NCI-H82 treated with DMSO at 0.1 percent for 48 hours (cell line): Measurements from ENCODE around the gene SPRN.
"Not testable (repeated sequence)": the region's sequence is repeated elsewhere in the genome, so short reads cannot be mapped to it uniquely, and the experiment has no call there.

Experiments
- DNase-seq: peaks from one replicate; lab custom pipeline; 2025; ENCODE audit not compliant: unreplicated experiment; lab: John Stamatoyannopoulos, UW

Gene SPRN

GRCh38 chr10:133424601-133425000 lies at the start of gene SPRN:
Gene SPRN, minus strand, starts transcription at chr10:133424625. Its CDS starts 944 bp downstream, at chr10:133423681.
- not testable (repeated sequence) for DNase-seq

GRCh38 chr10:133474027-133474426 lies 49.6 kb upstream of the SPRN start:
- DNase-seq: no peak

DNA sequence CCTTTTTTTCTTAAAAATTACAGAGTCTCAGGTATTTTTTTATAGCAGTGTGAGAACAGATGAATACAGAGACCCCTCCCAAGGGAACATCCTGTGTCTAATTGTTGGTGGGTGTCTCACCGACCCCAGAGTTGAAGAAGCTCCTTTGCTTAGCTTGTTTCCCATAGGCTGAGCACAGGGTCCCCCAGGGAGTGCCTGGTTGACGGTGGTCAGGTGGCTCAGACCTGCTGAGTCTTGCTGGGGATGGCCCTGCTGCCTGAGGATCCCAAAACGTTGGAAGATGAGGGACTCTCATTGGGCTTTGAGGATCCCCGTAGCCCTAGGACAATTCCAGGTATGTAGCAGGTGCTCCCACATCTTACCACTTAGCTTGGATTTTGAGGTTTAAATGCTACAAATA lies 48.8 kb upstream of the SPRN start:
- DNase-seq: no peak

GRCh38 chr10:133471300-133472109 lies 47.1 kb upstream of the SPRN start:
- no peak for DNase-seq

DNA sequence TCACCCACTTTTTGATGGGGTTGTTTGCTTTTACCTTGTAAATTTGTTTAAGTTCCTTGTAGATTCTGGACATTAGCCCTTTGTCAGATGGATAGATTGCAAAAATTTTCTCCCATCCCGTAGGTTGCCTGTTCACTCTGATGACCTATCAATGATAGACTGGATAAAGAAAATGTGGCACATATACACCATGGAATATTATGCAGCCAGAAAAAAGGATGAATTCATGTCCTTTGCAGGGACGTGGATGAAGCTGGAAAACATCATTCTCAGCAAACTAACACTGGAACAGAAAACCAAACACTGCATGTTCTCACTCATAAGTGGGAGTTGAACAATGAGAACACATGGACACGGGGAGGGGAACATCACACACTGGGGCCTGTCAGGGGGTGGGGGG lies 44.8 kb upstream of the SPRN start:
- DNase-seq: not testable (repeated sequence)

- DNase-seq: no peak
These were observed 43.0 kb upstream of the SPRN start for GRCh38 chr10:133467286-133467911.

- DNase-seq: no peak
These were observed 42.4 kb upstream of the SPRN start for GRCh38 chr10:133466683-133467275.

DNA sequence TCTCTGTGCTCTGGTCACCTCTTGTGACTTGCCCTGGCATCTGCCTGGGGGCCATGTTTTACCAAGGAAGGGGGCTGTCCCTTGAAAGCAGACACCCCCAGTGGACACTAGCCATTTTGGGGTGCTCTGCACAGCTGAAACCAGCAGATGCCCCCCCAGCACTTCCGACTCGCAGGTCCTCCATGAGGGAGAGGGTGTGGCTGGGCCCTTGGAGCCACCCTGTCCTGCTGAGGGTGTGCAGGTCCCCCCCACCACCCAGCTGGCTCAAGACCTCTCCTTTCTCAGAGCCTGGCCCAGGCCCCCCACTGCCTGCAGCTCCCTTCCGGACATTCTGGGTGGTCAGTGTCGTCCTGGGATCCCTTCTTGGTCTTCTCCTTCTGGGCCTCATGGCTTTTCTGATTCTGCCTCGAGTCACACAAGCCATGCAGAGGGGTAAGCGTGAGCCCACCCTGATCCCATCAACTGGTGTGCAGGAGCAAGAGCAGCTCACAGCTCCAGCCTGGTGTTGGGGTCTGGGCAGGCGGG lies 41.6 kb upstream of the SPRN start:
- DNase-seq: no peak

DNA sequence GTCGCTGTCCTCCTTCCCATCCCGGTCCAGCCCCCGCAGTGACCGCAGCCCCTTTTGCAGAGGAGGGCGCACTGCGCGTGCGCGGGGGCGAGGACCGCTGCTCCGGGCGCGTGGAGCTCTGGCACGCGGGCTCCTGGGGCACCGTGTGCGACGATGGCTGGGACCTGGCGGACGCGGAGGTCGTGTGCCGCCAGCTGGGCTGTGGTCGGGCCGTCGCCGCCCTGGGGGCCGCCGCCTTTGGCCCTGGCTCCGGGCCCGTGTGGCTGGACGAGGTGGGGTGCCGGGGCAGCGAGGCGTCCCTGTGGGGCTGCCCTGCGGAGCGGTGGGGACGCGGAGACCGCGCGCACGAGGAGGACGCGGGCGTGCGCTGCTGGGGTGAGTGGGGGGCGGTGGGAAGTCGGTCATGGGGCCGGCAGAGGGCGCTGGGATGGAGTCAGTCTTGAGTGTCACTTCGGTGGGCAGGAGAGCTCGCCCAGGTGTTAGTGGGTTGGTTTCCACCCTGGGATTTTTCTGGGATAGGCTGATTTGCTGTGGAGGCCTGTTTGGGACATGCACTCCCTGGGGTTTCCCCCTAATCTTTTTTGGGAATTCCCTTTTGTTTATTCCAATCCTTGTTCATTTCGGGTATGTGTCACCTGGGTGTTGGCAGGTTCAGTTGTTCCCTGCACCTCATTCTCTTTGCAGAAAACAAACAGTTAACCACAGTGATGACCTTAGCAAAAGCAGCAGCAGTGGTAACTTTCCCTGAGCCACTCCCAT lies 40.9 kb upstream of the SPRN start:
- DNase-seq: no peak

DNA sequence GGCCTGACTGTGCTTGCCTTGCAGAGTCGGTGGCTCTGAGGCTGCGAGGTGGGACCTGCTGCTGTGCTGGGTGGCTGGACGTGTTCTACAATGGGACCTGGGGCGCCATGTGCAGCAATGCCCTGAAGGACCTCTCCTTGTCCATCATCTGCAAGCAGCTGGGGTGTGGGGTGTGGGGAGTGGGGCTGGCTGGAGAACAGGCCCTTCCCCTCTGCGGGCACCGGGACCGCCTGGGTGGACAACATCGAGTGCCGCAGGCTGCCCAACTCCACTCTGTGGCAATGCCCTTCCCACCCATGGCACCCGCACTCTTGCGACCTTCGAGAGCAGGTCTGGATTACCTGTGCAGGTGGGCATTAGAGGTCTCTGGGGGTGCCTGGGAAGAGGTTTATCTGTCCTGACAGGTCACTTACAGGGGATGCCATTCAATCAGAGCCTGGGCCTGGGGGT lies 40.2 kb upstream of the SPRN start:
- no peak for DNase-seq

DNA sequence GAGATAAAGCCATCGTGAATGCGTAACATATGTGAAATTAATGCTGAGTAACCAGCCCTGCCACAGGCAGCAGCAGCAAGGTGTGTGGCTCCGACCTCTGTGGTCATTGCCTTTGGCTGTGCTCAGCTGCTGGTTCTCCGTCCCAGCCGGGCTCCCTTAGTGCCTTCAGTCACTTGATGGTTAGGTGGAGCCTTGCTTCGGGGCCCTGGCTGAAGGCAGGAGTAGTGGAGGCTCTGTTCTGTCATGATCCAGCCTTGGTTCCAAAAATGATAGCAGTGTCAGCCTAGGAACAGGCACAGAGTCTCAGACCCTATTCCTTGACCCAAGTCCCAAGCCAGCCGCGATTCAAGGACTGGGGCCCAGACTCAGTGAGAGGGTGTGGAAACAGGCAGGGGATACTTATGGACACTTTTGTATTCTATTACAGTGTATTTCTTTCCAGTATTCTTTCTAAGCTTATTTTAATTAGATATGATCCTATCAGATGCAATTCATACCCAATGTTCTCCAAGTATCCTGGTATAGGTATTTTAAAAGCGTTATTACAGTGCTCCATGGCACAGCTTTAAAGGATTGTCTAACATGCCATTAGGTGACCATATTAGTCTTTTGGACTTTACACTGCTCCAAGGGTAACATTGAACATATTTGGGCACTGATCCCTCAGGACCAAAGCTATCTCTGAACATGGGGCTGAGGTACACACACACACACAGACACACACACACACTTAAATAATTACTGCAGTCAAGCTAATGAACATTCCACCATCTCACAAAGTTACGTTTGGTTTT lies 38.3 kb upstream of the SPRN start:
- DNase-seq: no peak

DNA sequence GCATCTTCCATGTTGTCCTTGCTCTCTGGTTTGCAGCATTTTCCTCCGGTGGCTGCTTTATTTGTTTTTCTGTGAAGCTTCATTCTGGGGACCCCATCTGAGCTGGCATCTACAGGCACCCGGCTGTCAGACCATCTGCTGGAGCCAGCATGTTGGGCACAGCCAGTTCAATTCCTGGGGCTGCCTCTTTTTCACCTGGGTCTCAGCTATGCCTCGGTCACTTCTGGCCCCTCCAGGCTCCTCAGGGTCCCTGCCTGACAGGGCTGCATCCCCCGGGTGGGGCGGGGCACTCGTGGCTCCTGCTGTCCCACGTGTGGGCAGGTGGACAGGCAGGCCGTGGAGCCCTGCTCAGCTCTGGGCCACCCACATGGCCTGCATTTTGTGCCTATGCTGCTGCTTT lies 37.4 kb upstream of the SPRN start:
- DNase-seq: no peak

- no peak for DNase-seq
These were observed 36.6 kb upstream of the SPRN start for GRCh38 chr10:133461027-133461426.

GRCh38 chr10:133460208-133460769 lies 35.9 kb upstream of the SPRN start:
- no peak for DNase-seq

- DNase-seq: no peak
These were observed 35.2 kb upstream of the SPRN start for GRCh38 chr10:133459454-133460207.

- no peak for DNase-seq
These were observed 34.5 kb upstream of the SPRN start for GRCh38 chr10:133458710-133459453.

GRCh38 chr10:133458021-133458709 lies 33.7 kb upstream of the SPRN start:
- DNase-seq: no peak
